Endothelial cell (in vitro differentiated cells): ENCODE measurements around the gene BABAM2. TPM values are rescaled to one million over a fixed set of nuclear protein-coding genes. Genes with fewer than 3 reads are reported as not detected.

Experiments
- DNase-seq: peaks from one replicate; pipeline ENCODE4 v3.0.0; 2021; ENCODE audit warnings: low spot score
- H3K27ac Mint-ChIP-seq: one replicate; pipeline ENCODE4 v1.8.0; 2021; ENCODE audit warnings: mixed read lengths, inconsistent platforms; ENCODE audit not compliant: unreplicated experiment
- H3K27me3 Mint-ChIP-seq: one replicate; pipeline ENCODE4 v1.8.0; 2021; ENCODE audit warnings: mild to moderate bottlenecking, moderate library complexity, mixed read lengths, inconsistent platforms; ENCODE audit not compliant: unreplicated experiment
- H3K36me3 Mint-ChIP-seq: one replicate; pipeline ENCODE4 v1.8.0; 2021; ENCODE audit warnings: mild to moderate bottlenecking, low read depth, mixed read lengths, inconsistent platforms; ENCODE audit not compliant: unreplicated experiment
- H3K4me1 Mint-ChIP-seq: one replicate; pipeline ENCODE4 v1.8.0; 2021; ENCODE audit warnings: mild to moderate bottlenecking, mixed read lengths, inconsistent platforms; ENCODE audit not compliant: unreplicated experiment
- H3K4me3 Mint-ChIP-seq: one replicate; pipeline ENCODE4 v1.8.0; 2021; ENCODE audit warnings: mild to moderate bottlenecking, mixed read lengths, inconsistent platforms; ENCODE audit not compliant: unreplicated experiment
- H3K9me3 Mint-ChIP-seq: one replicate; pipeline ENCODE4 v1.8.0; 2021; ENCODE audit warnings: mixed read lengths, inconsistent platforms; ENCODE audit not compliant: unreplicated experiment
- total RNA-seq: library from RNA; stranded (reverse); fragmentation: NEBNext Ultra II Directional; extraction: Animal tissue kit (Norgen Biotek cat#: 25700); gene quantifications from one replicate; pipeline ENCODE4 v1.2.1, GENCODE V29; 2021; ENCODE audit not compliant: unreplicated experiment
- TF ChIP-seq, protein P1 (sequence below): fragments of 200-600 bp; sonication (generic); IDR thresholded peaks from one replicate; pipeline ENCODE4 v1.5.0; 2021; ENCODE audit warnings: antibody characterized with exemption; ENCODE audit not compliant: unreplicated experiment

Gene BABAM2
- total RNA-seq, 1 donor from 2014 or later: 40.2 TPM

DNA sequence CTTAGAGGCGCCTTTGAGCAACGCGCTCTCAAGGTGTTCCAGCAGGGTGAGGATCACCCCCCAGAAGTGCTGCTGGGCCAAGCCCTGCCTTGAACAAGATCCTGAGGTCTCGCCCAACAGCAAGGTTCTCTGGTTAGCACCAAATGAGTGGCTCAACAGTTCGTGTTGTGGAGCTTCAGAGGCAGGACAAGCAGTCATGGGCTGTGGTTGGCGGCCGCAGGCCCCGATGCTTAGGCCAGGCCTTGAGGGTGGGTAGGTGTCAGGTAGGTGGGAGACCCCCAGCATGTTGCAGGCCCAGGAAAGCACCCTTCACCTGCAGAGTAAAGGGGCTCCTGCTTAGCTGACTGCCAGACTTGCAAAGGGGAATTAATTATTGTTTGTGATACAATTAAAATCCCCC is 431.9 kb downstream of the BABAM2 start:
- peaks cover 2% of the 10 kb centered on the region for H3K36me3 Mint-ChIP-seq
- no peak overlapping the region for H3K4me3 Mint-ChIP-seq
- no peaks in the 10 kb centered on the region for H3K27me3 Mint-ChIP-seq
- peaks cover 17% of the 10 kb centered on the region for H3K4me1 Mint-ChIP-seq
- no peak for DNase-seq
- no peaks in the 10 kb centered on the region for H3K9me3 Mint-ChIP-seq
- H3K27ac Mint-ChIP-seq: no peak overlapping the region
- TF ChIP-seq, protein P1, sequence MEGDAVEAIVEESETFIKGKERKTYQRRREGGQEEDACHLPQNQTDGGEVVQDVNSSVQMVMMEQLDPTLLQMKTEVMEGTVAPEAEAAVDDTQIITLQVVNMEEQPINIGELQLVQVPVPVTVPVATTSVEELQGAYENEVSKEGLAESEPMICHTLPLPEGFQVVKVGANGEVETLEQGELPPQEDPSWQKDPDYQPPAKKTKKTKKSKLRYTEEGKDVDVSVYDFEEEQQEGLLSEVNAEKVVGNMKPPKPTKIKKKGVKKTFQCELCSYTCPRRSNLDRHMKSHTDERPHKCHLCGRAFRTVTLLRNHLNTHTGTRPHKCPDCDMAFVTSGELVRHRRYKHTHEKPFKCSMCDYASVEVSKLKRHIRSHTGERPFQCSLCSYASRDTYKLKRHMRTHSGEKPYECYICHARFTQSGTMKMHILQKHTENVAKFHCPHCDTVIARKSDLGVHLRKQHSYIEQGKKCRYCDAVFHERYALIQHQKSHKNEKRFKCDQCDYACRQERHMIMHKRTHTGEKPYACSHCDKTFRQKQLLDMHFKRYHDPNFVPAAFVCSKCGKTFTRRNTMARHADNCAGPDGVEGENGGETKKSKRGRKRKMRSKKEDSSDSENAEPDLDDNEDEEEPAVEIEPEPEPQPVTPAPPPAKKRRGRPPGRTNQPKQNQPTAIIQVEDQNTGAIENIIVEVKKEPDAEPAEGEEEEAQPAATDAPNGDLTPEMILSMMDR: no peak

DNA sequence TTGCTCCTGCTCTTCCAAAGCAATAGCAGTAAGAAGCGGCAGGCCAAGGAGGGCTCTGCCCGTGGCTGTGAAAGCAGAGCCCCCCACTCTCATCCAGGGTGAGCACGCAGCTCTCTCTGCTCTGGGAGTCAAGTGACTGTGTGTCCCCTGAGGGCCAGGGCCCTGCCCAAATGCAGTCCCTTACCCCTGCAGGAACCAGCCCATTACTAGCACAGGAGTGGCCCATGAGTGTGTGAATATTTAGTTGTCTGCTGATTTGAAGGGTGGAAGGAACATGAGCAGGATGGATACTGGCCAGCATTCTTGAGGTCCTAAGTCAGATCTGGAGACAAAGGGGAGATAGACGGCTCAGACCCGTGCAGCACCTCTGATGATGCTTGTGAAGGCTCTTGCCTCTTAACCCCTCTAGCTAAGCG is 432.5 kb downstream of the BABAM2 start:
- peaks cover 12% of the 10 kb centered on the region for H3K4me1 Mint-ChIP-seq
- peaks cover 4% of the 10 kb centered on the region for H3K36me3 Mint-ChIP-seq
- no peaks in the 10 kb centered on the region for H3K27me3 Mint-ChIP-seq
- no peaks in the 10 kb centered on the region for H3K9me3 Mint-ChIP-seq
- no peak for DNase-seq
- H3K27ac Mint-ChIP-seq: no peak overlapping the region
- TF ChIP-seq, protein P1: no peak
- no peak overlapping the region for H3K4me3 Mint-ChIP-seq

DNA sequence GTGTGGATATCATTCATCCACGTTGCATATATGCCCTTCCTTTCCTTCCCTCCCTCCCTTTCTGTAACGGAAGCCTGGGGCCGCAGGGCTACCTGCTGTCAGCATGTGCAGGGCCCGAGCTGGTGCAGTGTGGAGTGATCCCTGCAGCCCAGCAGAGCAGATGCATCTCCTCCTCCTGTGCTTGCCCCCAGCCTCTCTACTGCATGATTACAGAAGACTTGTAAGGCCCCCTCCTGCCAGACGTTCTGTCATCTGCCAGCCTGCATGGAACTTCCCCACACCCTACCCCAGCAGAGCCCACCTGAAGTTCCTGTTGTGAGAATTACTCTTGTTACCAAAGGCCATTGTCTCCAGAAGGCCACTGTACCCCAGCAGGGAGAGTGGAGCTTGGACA is 434.6 kb downstream of the BABAM2 start:
- TF ChIP-seq, protein P1: no peak
- H3K27ac Mint-ChIP-seq: peak overlapping the region; percentile 43
- no peaks in the 10 kb centered on the region for H3K27me3 Mint-ChIP-seq
- no peak overlapping the region for H3K4me3 Mint-ChIP-seq
- peaks cover 9% of the 10 kb centered on the region for H3K36me3 Mint-ChIP-seq
- no peak for DNase-seq
- H3K4me1 Mint-ChIP-seq: peaks cover 12% of the 10 kb centered on the region
- no peaks in the 10 kb centered on the region for H3K9me3 Mint-ChIP-seq

DNA sequence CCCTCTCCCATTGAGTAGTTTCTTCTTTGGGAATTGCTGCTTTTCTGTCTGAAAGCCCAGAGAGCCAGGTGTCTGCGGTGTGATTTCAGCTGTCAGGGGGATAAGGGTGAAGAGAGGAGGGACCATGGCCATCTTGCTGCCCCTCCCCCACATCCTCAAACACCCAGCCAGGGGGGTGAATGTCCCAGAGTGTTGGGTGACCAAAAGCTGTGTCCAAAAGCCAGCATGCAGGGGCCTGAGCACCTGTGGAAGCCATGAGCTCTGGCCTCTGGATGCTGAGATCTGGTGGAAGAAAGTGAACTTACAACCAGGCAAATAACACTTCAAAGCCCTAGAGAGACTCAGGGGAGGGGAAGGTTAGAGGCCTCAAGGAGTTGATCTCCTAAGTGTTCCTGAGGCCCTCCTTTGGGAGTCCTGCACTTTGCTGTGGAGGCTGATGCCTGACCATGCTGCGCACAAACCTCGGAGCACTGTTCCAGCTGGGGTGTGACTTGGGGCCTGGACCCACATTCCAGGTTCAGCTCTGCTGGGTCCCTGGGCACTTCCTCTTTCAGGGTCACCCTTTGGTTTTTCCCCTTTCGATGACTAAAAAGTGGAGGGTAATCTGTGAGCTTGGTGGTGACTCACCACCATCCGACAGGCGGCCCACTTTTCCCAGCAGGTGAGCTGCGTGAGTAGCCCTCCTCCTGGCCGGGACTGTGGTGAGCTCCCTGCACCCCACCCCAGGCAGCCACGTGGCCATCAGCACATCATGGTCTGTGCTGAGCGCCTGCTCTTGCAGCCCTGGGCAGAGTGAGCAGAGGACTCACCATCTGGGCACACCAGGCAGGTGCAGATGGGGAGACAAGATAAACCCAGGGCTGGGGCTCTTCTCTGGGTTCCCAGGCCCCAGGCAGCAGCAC is 435.3 kb downstream of the BABAM2 start:
- DNase-seq: no peak
- Mint-ChIP-seq H3K36me3 (peaks cover 9% of the 10 kb centered on the region), H3K4me1 (peaks cover 12% of the 10 kb centered on the region), H3K4me3 (no peak overlapping the region), H3K9me3 (no peaks in the 10 kb centered on the region), H3K27ac (peak overlapping the region; percentile 43), H3K27me3 (no peaks in the 10 kb centered on the region)
- TF ChIP-seq, protein P1: no peak

DNA sequence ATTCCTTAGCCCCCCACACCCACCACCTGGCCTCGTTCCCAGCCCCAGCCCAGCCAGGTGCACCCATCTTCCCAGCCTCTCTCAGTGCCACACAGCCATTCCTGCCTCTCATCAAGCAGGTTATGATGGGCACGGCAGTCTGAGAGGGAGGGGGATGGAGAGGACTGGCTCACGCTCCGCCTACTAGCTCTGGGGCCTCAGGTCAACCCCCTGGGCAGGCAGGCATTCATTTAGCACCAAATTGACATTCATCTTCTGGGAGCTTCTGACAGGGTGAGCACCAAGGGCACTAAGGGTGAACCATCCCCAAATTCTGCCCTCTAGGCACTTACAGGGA is 435.9 kb downstream of the BABAM2 start:
- Mint-ChIP-seq H3K9me3 (no peaks in the 10 kb centered on the region), H3K36me3 (peaks cover 9% of the 10 kb centered on the region), H3K4me3 (no peak overlapping the region), H3K27ac (no peak overlapping the region), H3K4me1 (peaks cover 12% of the 10 kb centered on the region), H3K27me3 (no peaks in the 10 kb centered on the region)
- DNase-seq: no peak
- TF ChIP-seq, protein P1: no peak
